Middle frontal gyrus (tissue), 1 donor: ENCODE results near the gene FAM13A.
"Not testable (repeated sequence)": the region's sequence is repeated elsewhere in the genome, so short reads cannot be mapped to it uniquely, and the experiment has no call there.

Experiments
- DNase-seq: peaks from one replicate; pipeline ENCODE4 v3.0.0-alpha.2; 2015; ENCODE audit warnings: low spot score; ENCODE audit errors: extremely low spot score

Gene FAM13A

GRCh38 chr4:88907478-88907877, 149.5 kb downstream of the FAM13A start:
- DNase-seq = no peak

- not testable (repeated sequence) for DNase-seq
Observed at GRCh38 chr4:88904240-88904639, 152.7 kb downstream of the FAM13A start.

DNA sequence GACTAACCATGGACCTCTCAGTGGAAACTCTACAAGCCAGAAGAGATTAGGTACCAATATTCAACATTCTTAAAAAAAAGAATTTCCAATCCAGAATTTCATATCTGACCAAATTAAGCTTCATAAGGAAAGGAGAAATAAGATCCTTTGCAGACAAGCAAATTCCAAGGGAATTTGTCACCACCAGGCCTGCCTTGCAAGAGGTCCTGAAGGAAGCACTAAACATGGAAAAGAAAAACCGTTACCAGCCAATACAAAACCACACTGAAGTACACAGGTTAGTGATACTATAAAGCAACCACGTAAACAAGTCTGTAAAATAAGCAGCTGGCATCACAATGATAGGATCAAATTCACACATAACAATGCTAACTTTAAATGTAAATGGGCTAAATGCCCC, 156.6 kb downstream of the FAM13A start:
- DNase-seq = no peak

DNA sequence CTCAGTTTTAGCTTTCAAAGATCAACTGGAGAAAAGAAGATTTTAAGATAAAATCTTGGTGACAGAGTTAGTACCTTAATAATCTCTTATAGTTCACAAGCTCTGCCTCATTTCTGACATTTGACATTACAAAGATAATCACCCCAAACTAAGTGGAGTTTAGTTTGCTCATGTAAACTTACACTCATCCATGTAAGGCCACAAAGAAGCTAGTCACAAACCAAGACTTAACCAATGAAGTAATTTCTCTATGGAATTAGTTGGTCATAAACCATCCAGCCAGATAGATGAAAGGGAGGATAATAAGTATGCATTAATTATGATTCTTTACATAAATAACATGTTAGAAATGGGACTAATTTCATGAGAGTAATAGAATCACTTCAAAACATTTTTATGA, 159.2 kb downstream of the FAM13A start:
- no peak for DNase-seq

DNA sequence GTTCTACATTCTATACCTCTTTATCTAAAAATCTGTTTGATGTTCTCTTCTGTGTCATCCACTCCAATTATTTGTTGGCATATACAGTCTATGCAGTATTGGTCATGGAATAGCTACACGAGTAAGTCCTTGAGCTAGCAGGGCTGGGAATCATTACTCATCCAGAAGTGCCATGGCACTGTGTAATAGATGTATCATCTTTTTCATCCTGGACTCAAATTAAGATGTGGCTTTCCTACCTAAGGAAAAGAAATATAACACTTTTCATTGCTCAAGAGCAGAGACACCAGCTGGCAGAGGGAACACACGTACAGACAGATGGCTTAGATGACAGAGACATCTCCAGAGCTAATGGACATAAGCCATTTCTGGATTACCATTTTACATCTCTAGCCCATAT, 159.8 kb downstream of the FAM13A start:
- DNase-seq = no peak

GRCh38 chr4:88893961-88894360, 163.0 kb downstream of the FAM13A start:
- DNase-seq = no peak

- DNase-seq = no peak
Observed at GRCh38 chr4:88892646-88893045, 164.3 kb downstream of the FAM13A start.

- no peak for DNase-seq
Observed at GRCh38 chr4:88891636-88892035, 165.3 kb downstream of the FAM13A start.

DNA sequence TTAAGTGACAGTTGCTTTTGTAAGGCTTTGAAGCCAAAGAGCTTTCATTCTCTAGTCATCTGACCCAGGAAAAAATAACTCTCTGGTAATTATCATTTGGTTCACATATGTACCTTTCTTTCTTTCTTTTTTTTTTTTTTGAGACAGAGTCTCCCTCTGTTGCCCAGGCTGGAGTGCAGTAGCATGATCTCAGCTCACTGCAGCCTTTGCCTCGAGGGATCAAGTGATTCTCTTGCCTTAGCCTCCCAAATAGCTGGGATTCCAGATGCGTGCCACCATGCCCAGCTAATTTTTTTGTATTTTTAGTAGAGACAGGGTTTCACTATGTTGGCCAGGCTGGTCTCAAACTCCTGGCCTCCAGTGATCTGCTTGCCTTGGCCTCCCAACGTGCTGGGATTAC, 169.6 kb downstream of the FAM13A start:
- DNase-seq = not testable (repeated sequence)

GRCh38 chr4:88881227-88881569, 175.8 kb downstream of the FAM13A start:
- no peak for DNase-seq

DNA sequence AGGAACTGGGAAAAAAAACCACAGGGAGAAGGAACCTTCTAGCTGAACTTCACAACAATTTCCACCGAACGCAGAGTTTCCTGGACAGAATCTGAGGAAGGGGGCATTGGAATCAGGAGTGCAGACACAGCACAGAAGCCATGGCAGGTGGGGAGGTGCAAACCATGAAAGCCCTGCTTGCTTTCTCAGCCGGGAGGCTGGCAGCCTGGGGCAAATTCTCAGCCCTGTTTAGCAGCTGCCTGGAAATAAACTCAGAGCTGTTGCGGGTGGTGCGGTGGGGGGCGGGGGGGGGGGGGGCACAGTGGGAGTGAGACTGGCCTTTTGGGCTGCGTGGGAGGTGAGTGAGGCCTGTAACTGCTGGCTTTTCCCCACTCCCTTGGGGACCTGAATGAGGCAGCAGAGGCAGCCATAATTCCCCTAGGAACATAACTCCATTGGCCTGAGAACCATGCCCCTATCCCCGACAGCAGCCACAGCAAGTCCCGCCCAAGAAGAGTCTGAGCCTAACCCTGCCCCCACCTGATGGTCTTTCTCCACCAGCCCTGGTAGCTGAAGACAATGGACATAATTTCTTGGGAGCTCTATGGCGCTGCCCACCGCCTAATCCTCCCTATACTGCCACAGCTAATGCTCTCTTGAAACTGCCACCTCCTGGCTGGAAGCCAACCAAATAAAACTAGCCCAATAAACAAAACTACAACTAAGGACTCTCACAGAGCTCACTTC, 176.3 kb downstream of the FAM13A start:
- no peak for DNase-seq

DNA sequence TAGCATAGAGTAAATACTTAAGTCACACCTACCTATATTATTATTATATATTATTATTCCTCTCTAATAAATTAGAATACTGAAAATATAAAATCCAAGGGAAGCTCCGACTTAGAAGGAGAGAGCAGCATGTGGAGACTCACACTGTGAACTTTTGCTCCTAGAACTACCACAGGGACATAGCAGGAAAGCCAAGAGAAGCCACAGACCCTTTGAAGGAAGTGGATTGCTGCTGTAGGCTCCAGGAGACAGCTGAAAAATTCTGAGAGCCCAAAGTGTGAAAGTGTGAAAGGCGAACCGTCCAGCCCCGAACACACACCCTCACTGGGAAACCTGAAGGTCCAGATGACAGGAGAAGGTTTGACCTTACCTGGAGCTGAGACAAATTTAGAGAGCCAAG, 177.0 kb downstream of the FAM13A start:
- no peak for DNase-seq

- DNase-seq = no peak
Observed at GRCh38 chr4:88878642-88879041, 178.3 kb downstream of the FAM13A start.

DNA sequence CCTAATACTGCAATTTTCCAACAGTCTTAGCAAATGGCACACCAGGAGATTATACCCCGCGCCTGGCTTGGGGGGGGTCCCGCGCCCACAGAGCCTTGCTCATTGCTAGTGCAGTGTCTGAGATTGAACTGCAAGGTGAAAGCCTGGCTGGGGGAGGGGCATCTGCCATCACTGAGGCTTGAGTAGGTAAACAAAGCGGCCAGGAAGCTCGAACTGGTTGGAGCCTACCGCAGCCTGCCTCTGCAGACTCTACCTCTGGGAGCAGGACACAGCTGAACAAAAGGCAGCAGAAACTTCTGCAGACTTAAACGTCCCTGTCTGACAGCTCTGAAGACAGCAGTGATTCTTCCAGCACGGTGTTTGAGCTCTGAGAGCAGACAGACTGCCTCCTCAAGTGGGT, 186.6 kb downstream of the FAM13A start:
- DNase-seq = no peak

DNA sequence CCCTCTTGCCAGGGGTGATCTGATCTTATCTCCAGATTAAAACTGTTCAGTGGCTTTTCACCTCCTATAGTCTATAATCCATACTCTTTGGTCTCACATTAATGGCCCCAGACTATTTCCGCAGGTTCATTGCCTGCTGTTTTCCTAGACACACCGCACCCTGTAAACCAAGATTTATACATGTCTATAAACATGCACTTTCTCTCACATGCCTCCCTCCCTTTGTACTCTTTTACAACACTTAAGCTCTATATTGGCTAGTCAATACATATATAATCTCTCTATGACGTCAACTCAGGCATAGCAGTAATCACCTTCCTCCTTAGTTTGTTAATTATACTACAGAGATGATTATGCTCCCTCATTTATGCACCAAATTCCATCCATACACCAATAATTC, 188.5 kb downstream of the FAM13A start:
- DNase-seq = no peak

DNA sequence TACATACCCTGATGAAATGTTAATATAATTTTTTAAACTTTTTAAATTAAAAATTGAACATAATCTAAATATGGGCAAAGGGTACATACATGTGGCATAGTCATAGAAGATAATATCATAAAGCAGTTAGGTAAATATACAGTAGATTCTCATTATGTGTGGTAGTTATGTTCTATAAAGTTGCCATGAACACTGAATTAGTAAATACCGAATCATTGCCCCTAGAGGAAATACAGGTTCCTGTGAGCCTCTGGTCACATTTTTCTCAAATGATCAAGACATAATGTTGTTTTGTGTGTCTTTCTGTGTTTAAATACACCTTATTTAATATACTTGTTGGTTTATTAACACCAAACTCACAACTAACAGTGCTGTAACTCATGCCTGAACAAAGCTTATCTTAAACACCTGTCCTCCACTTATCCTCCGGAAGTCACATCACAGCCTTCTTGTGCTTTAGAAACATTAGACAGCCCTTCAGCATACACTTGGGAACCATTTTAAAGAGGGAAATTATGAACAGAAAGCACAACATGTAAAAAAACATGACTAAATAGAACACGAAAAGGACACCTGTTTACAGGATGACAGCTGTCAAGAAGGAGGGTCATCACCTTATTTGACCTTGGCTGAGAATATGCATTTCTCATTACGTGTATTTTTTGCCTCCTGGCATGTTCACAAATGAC, 190.0 kb downstream of the FAM13A start:
- no peak for DNase-seq

DNA sequence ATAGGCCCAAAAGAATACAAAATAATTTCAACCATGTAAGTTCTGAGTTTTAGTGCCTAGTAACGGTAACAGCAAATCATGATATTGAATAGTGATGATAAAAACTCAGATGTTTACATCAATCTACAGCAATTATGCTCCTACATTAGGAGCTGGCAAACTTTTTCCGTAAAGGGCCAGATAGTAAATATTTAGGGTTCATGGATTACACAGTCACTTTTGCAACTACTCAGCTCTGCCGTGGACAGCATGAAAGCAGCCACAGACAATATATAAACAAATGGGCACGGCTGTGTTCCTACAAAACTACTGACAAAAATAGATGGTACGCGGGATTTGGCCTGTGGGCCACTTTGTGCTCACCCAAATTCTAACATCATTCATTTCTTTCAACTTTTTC, 191.5 kb downstream of the FAM13A start:
- DNase-seq = no peak

DNA sequence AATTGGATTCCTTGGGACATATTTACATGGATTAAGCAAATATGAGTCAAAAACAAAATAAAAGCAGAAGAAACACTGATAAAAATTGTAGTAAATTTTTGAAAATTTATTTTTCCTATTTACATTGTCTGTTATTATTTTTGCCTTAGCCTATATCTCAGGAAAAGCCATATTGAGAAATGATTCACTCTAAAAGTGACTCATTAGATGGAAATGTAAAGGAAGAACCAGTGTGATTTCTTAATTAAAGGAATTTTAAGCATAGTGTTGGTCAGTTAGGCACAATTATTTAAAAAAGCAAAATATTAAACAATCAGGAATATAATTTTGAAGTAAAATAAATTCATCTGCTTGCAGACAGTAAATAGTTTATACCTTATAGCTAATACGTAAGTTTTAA, 191.9 kb downstream of the FAM13A start:
- no peak for DNase-seq

DNA sequence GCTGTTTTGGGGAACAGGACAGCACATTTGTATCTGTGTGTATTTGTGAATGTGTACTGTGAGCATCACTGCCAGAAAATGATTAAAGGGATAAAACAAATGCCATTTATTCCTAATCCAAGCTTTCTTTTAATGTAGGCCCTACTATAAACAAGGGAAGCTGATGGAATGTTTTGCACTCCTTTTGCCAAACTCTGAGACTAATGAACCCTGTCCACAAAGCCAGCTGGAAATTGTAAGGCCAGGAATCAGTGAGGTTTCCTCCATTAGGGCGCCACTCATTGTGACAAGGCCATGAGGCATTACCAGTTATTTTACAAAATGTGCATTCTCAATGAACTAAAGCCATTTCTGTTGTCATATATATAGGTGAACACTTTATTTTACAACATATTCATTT, 196.4 kb downstream of the FAM13A start:
- DNase-seq = no peak

- no peak for DNase-seq
Observed at GRCh38 chr4:88859191-88859812, 197.7 kb downstream of the FAM13A start.

DNA sequence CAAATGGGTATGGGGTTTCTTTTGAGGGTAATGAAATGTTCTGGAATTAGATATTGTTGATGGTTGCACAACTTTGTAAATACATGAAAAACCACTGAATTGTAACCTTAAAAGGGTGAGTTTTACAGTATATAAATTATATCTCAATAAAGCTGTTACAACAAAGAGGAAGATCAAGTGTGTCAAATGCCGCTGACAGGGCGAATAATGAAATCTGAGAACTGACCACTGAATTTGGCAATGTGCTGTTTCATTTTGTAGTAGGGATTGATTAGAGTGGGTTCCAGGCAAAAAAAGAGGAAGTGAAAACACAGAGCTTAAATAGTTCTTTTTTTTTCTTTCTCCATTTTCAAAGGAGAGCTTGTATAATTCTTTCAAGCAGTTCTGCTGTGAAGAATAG, 198.2 kb downstream of the FAM13A start:
- no peak for DNase-seq

DNA sequence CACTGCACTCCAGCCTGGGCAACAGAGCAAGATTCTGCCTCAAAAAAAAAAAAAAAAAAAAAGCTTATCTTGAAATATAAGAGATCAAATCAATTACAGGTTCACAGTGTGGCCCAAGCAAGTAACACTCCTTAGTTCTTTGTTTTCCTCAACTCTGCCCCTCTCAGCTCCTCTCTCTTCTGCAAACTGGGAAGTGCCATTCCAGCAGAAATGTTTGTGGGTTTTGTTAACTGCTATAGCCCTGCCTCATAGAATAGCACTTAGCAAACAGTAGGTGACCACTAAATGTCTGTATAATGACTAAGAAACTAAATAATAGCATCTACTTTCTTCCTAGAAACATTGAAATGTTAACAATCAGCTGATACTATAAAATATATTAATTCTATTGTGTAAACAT, 199.4 kb downstream of the FAM13A start:
- no peak for DNase-seq

GRCh38 chr4:88854481-88854880, 202.5 kb downstream of the FAM13A start:
- no peak for DNase-seq
